Activated CD4-positive, alpha-beta T cell treated with anti-CD3 and anti-CD28 coated beads, Interleukin-2, amount 50 U/mL, for 48 hours (primary cell): Measurements from ENCODE around the gene BTN3A1.
"Not testable (repeated sequence)": the region's sequence is repeated elsewhere in the genome, so short reads cannot be mapped to it uniquely, and the experiment has no call there.

ENCODE experiments used
- DNase-seq, 2 experiments: peaks; one replicate each; pipeline ENCODE4 v3.0.0-alpha.2; 2020

The BTN3A1 gene

GRCh38 chr6:26415791-26416190, 13.7 kb downstream of the BTN3A1 start:
- no peak for DNase-seq

GRCh38 chr6:26416288-26416687, 14.2 kb downstream of the BTN3A1 start:
- no peak for DNase-seq

GRCh38 chr6:26418077-26418476, 16.0 kb downstream of the BTN3A1 start:
- not testable (repeated sequence) for DNase-seq

GRCh38 chr6:26418795-26419194, 16.7 kb downstream of the BTN3A1 start:
- not testable (repeated sequence) for DNase-seq

- DNase-seq: peak in 1 of 2 experiments; percentile 17
Measured at GRCh38 chr6:26420688-26421171, 18.7 kb downstream of the BTN3A1 start.

DNA sequence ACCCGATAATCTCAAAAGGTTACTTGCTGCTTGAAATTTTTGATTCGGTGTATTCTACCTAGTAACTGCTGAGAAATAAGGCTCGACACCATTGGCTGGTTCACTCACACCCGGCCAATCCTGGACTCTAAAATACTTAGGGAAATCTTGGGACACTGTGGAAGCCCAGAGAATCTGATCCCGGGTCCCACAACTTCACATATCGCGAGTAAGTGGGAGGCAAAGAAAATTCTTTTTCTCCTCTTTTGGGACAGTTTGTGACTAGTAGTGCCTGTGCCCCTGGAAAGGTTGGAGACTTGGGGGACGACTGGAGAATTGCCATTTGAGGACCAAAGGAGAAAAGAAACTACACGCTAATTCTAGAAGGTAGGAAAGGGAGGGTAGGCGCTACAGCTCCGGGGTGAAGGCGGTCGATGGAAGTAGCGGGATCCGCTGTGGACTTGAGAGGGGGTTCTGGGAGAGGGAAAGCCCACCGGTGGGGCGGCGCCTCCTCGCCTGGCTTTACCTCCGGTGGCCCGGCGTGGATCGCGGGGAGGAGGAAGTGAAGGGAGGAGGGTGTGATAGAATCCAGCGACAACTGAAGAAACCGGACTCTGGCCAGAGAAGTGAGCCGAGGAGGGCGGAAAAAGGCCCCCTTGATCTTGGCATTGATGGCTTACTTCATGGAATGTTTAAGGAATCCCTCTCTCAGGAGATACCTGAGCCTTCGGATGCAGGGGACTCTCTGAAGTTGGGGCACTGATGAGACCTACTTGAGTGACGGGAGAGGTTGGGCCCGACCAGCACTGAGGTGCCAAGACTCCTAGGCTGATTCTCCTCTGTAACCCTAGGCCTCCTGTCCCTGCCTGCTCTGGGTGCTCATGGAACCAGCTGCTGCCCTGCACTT, 19.4 kb downstream of the BTN3A1 start:
- DNase-seq: peak; percentile 37 to 52

GRCh38 chr6:26422329-26422728, 20.3 kb downstream of the BTN3A1 start:
- no peak for DNase-seq

GRCh38 chr6:26426691-26427450, 24.8 kb downstream of the BTN3A1 start:
- no peak for DNase-seq

GRCh38 chr6:26427451-26427809, 25.4 kb downstream of the BTN3A1 start:
- no peak for DNase-seq

DNA sequence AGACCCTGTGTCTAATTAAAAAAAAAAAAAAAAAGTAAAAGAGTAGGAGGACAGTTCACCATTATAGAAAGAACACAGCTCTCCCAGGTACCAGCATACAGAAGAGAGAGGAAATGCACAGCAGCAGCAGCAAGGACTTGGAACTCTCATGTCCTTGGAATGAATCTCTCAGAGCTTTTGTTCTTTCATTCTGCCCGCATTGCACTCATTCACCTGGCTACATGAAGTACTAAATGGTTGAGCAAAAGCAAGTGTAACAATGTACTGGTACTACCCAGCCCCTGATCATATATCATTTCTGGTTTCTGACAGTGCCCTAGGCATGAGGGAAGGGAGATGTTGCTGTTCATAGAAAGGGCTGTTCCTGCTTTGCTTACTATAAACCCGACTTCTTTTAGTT, 26.1 kb downstream of the BTN3A1 start:
- no peak for DNase-seq

DNA sequence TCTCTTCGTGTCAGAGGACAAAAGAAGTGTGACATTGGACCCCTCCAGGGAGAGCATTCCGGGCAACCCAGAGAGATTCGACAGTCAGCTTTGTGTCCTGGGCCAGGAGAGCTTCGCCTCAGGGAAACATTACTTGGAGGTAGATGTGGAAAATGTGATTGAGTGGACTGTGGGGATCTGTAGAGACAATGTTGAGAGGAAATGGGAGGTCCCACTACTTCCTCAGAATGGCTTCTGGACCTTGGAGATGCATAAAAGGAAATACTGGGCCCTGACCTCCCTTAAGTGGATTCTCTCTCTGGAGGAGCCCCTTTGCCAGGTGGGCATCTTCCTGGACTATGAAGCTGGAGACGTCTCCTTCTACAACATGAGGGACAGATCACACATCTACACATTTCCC, 28.7 kb downstream of the BTN3A1 start:
- no peak for DNase-seq

DNA sequence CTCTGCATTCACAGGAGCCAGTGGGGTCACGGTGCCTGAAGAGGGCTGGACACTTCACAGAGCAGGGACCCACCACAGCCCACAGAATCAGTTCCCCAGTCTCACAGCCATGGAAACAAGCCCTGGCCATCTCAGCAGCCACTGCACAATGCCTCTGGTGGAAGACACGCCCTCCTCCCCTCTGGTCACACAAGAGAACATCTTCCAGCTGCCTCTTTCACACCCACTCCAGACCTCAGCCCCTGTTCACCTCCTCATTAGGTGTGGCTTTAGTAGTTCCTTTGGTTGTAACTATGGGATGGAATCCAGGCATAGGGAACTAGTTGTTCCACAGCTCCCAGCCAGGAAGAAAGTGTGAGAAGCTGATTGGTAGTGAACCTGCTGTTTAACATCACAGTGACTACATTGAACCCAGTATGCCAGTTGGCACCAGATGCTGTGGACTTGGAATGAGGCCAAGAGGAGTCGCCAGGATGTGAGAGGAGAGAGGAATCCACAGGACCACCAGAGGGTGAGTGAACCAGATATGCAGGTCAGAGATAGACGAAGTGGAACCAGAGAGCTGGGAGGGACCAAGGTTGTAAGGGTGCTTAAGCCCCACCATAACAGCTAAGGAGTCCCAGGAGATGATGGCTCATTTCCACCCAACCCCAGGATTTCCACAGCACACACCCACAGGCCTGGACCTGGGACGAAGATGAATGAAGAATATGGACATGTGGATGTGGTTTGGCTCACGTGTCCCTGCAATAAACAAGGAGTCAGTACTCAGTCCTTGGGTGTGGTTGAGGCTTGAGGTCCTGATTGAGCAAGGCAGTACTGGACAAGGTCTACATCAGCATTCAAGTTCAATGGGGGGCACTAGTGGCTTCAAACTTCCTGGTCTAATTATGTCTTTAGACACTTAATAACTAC, 29.4 kb downstream of the BTN3A1 start:
- DNase-seq: no peak

DNA sequence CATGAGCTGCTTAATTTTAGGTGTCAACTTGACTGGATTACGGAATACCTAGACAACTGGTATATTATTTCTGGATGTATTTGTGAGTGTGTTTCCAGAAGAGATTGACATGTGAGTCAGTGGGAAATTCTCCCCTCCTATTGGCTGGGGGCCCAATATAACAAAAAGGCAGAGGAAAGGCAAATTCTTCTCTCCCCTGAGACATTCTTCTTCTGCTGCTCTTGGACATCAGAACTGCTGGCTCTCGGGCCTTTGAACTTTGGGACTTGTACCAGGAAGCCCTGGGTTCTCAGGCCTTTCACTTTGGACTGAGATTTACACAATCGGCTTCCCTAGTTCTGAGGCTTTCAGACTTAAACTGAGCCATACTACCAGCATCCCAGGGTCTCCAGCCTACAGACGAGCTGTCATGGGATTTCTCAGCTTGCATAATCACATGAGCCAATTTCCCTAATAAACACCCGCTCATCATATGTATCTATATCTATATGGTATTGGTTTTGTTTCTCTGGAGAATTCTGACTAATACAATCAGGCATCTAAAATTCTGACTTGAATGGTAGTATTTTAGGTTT, 30.6 kb downstream of the BTN3A1 start:
- no peak for DNase-seq

DNA sequence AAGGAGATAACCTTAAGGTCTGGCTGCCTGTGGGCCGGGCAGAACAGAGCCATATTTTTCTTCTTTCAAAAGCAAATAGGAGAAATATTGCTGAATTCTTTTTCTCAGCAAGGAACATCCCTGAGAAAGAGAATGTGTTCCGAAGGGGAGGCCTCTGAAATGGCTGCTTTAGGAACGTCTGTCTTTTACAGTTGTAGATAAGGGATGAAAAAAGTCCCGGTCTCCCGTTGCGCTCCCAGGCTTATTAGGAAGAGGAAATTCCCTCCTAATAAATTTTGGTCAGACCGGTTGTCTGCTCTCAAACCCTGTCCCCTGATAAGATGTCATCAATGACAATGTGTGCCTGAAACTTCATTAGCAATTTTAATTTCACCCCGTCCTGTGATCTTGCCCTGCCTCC, 31.6 kb downstream of the BTN3A1 start:
- DNase-seq: not testable (repeated sequence)

GRCh38 chr6:26436018-26436417, 33.9 kb downstream of the BTN3A1 start:
- no peak for DNase-seq

DNA sequence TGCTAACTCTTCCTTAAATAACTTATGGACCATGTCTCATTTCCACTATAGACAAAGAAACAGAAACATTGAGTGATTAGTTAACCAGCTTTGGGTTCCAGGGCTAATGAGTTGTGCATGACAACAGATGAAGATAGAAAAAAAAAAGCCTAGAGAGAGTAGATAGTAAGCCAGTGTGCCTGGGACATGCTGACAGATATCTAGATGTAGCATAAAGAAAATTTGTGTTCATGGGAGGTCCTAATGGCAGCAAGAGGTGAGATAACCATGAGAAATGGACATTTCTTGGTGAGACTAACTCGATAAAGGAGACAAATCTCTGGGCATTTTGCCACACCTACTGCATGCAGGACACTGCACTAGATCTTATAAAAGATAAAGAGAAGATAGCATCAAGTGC, 35.5 kb downstream of the BTN3A1 start:
- no peak for DNase-seq

DNA sequence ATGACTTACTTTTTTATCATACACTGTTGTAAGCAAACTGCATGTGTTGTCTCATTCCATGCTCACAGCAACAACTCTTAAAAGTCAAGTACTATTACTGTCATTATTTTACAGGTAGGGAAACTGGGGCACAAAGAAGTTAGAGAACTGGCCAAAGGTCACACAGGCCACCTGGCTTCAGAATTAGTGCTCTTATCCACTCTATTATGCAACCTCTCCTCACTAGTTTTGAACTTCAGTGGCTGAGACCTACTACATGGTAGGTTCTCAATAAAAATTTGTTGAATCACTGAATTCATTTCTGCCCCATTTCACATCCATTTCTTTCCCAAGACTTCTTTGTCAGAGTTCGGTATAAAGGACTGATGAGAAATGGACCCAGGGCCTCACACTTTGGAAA, 35.9 kb downstream of the BTN3A1 start:
- no peak for DNase-seq

DNA sequence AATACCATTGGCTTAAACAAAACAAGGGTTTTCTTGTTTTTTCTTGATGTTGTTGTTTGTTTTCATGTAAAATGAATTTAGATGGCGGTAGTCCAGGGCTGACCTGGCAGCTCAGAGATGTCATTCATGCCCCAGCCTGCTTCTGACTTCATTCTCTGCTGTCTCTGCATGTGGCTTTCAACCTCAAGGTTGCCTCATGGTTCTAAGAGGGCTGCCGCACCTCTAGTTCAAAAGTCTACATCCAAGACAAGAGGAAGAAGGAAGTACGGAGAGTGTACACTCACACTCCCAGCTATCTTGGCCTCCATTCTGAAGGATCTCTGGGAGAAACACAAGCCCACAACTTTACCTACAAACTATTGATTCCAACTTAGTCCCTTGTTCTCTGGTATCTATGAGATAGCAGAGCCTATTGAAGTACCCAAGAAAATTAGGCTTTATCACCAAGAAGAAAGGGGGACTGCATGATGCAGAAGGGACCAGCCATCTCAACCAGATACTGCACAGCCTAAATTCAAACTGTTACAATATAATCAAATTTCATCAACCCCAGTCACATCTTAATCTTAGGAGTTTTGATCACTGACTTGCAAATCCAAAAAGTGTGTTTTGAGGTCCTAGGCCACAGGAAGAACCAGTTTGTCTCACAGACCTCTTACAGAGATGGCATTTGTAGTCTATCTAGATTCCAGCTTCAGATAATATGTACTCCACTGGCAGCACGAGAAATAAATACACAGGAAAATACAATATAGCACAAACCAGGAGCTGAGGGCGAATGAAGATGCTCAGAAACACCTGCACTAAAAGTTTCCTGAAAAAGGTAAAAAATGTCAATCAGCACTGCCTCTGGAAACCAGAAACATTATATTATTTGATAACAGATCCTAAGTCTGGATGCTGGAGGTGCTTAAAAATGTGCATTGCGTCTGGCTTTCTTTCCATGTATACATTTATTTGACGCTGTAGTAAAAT, 37.4 kb downstream of the BTN3A1 start:
- no peak for DNase-seq

- DNase-seq: no peak
Measured at GRCh38 chr6:26440977-26441358, 38.9 kb downstream of the BTN3A1 start.

- DNase-seq: no peak
Measured at GRCh38 chr6:26441977-26442376, 39.9 kb downstream of the BTN3A1 start.

DNA sequence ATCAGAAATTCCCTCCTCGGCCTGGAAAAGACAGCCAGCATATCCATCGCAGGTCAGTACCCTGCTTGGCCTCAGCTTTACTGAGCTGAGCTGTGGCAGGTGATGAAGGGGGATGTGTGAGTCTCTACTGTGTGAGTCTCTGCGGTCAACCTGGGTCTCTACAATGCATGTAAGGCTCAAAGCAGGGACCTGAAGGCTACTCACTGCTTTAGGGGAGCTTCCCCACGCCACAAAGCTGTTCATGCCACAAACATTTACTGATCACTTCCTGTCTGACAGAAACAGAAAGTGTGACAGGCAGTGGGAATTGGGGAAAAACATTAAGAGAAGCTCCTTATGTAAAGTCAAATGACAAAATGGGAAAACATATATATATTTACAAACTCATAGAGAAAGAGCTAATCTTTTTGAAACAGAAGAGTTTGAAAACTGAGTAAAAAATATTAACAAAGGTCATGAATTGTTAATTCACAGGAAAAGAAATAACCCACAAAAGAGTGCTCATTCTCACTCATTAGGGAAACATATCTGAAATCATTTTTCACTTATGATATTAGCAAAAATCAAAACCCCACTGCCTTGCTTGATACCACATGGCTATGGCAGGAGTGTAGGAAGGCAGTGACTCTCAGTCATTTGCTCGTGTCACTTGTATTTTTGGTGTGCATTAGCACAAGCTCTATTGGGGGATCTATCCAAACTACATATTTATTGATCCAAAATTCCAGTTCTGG, 44.0 kb downstream of the BTN3A1 start:
- peak; percentile 50 to 64 for DNase-seq
